ENCODE data around the gene HSPG2. TPM values are rescaled to one million over a fixed set of nuclear protein-coding genes. Genes with fewer than 3 reads are reported as not detected.

Gene HSPG2
- total and polyA plus RNA-seq, 2 of the 8 experiments (the other 6 are each of a cell fraction or from before 2014, with no cell fraction given), result 17.8 to 111 TPM

DNA sequence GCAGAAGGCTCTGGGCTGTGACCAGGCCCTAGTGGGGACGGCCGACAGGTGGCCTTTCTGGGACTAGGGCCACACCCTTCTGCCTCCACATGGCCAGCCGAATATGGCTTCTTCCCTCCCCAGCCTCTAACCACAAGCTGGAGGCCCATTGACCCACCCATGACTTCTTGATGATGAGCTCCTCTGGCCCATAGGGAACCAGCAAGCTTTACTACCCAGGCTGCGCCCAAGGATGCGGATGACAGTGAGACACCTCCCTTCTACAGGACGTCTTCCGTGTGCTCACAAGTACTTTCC is 84.0 kb downstream of the HSPG2 start:
- Histone ChIP-seq H2BK120ac (replicated peaks; ENCODE audit: low read depth, low read length) (no peak overlapping the region), H2BK5ac (ENCODE audit: low read depth, low read length) (no peak overlapping the region), H3K14ac (ENCODE audit: insufficient read length) (no peak overlapping the region), H2AFZ (ENCODE audit: low read length) (no peak overlapping the region), H3K4ac (replicated peaks; ENCODE audit: insufficient read length, low read depth, low read length) (no peak overlapping the region), H2BK12ac (ENCODE audit: low read depth, low read length) (no peak overlapping the region), H3K36me3 (ENCODE audit: control insufficient read depth in 2 of 4, insufficient read depth in 4 of 4, low read length in 3 of 4) (peaks cover 17 to 62% (median 45%) of the 10 kb centered on the region in 4 experiments), H3K23me2 (ENCODE audit: low read depth, low read length) (no peaks in the 10 kb centered on the region), H2BK15ac (ENCODE audit: low read length) (no peak overlapping the region), H2AK5ac (ENCODE audit: low read depth, low read length) (no peak overlapping the region), H3K23ac (ENCODE audit: insufficient read length) (no peak overlapping the region), H4K8ac (ENCODE audit: extremely low read depth, insufficient read depth, low read length) (no peak overlapping the region), H4K5ac (ENCODE audit: insufficient read length, low read depth, low read length) (no peak overlapping the region), H3K79me1 (ENCODE audit: low read depth, low read length) (no peaks in the 10 kb centered on the region), H3K9ac (replicated peaks in 1 of 4; ENCODE audit: extremely low read depth in 1 of 4, low read depth in 3 of 4, low read length in 3 of 4) (no peak overlapping the region), H3K79me2 (ENCODE audit: control insufficient read depth in 1 of 2, insufficient read depth in 2 of 2, low read length in 2 of 2) (no peaks in the 10 kb centered on the region), H2BK20ac (ENCODE audit: low read length) (no peak overlapping the region), H3K4me1 (replicated peaks in 1 of 4; ENCODE audit: control insufficient read depth in 3 of 4, insufficient read depth in 4 of 4, low read length in 3 of 4) (no peaks in the 10 kb centered on the region), H3K4me3 (ENCODE audit: extremely low read depth in 1 of 4, insufficient read depth in 2 of 4, low read depth in 3 of 4, low read length in 4 of 4) (no peak overlapping the region), H3K56ac (replicated peaks; ENCODE audit: insufficient read length, low read depth, low read length) (no peak overlapping the region), H3K9me3 (ENCODE audit: insufficient read depth in 2 of 2, low read depth in 1 of 2, low read length in 1 of 2) (no peaks in the 10 kb centered on the region), H3K27me3 (replicated peaks in 1 of 4; ENCODE audit: control insufficient read depth in 3 of 4, extremely low read depth in 1 of 4, insufficient read depth in 3 of 4, low read length in 3 of 4) (no peaks in the 10 kb centered on the region), H3K18ac (ENCODE audit: extremely low read depth, low read length) (no peak overlapping the region), H4K20me1 (replicated peaks in 1 of 2; ENCODE audit: control insufficient read depth in 1 of 2, insufficient read depth in 2 of 2, low read length in 2 of 2) (peaks cover 0 to 9% of the 10 kb centered on the region in 2 experiments), H3K27ac (ENCODE audit: low read depth, low read length) (no peak overlapping the region), H3K4me2 (ENCODE audit: insufficient read depth in 1 of 2, low read depth in 2 of 2, low read length in 2 of 2) (no peak overlapping the region), H4K91ac (replicated peaks; ENCODE audit: insufficient read length, low read length) (no peak overlapping the region)
- WGBS, 2 experiments (ENCODE audit: extremely low coverage in 1 of 2, insufficient coverage in 1 of 2, insufficient read length in 1 of 2, insufficient replicate concordance in 2 of 2, low coverage in 1 of 2, low lambda C conversion rate in 2 of 2, missing lambda C conversion rate in 1 of 2), result 87% methylated on average over 7 of the region's 7 CpGs; no CpG with 5 or more reads in 1 of the 2 experiments
- FAIRE-seq (no peak), DNase-seq (ENCODE audit: low read depth in 1 of 2, low spot score in 2 of 2) (no peak)
- TF ChIP-seq MAX (IDR thresholded peaks at IDR 0.05), result no peak
- TF ChIP-seq SP4 (IDR thresholded peaks at IDR 0.05; ENCODE audit: low read length), result no peak
- no peak for TF ChIP-seq KDM5A (IDR thresholded peaks at IDR 0.05; ENCODE audit: low read length)
- TF ChIP-seq JUND (IDR thresholded peaks at IDR 0.05; ENCODE audit: low read length), result no peak
- TF ChIP-seq RXRA (IDR thresholded peaks at IDR 0.05; ENCODE audit: insufficient read depth, low read depth, low read length), result no peak
- TF ChIP-seq, protein P1, sequence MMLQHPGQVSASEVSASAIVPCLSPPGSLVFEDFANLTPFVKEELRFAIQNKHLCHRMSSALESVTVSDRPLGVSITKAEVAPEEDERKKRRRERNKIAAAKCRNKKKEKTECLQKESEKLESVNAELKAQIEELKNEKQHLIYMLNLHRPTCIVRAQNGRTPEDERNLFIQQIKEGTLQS (IDR thresholded peaks at IDR 0.05; ENCODE audit: insufficient read depth, low read depth, low read length), result no peak
- ChIA-PET POLR2A (ENCODE audit: partially characterized antibody) (interaction anchor here (0.8 kb wide), 1 partner anchor 9 kb away, joined by 3 read pairs; no protein-coding TSS in a partner anchor), CTCF (ENCODE audit: partially characterized antibody) (interaction anchor here (1.0 to 1.3 kb wide), 3 partner anchors 11 to 30 kb away, joined by 3 to 6 read pairs (median 4); no protein-coding TSS in a partner anchor)
